HG03066 (cell line): ENCODE results near the gene FDXR.

ENCODE experiments used
- ATAC-seq: cut with Tn5 transposase; IDR thresholded peaks from one replicate; pipeline ENCODE4 v1.9.1; 2021; ENCODE audit warnings: low read depth; ENCODE audit not compliant: unreplicated experiment

FDXR gene

DNA sequence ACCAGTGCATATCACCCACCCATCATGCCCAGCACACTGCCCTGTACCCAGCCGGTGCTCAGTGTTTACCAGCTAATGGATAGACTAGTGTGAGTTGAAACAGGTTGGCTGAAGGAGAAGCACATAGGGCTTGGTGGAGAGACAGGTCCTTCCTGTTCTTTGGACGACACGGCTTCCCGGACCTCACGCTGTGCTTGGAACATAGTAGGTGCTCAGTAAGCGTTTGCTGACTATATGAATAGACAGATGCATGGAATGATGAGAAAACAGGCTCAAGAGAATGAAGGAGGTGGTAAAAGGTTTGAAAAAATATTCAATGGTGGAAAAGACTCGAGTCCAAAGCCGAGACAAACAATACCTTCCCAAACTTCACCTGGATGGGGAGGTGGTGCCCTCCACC lies 27.4 kb upstream of the FDXR start:
- no peak for ATAC-seq

DNA sequence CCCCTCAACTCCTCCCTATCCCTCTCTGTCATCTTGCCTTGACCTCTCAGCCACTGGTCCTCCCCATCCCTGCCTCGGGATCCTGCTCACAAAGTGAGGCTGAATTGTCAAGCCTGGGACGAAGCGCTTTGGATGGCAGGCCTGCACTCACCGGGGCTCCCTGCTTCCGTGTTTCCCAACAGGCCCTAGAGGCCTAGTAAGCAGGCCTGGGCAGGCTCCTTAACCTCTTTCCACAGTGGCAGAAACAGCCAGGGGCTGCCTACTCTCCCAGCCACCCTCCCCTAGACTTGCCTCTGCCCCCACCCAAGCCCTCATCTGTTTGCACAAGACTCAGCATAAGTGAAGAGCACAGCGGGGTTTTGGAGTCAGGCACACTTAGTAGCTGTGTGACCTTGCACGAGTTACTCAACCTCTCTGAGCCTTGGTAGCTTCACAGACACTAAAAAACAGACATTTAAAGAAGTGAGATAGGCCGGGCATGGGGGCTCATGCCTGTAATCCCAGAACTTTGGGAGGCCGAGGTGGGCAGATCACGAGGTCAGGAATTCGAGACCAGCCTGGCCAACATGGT lies 25.7 kb upstream of the FDXR start:
- no peak for ATAC-seq

DNA sequence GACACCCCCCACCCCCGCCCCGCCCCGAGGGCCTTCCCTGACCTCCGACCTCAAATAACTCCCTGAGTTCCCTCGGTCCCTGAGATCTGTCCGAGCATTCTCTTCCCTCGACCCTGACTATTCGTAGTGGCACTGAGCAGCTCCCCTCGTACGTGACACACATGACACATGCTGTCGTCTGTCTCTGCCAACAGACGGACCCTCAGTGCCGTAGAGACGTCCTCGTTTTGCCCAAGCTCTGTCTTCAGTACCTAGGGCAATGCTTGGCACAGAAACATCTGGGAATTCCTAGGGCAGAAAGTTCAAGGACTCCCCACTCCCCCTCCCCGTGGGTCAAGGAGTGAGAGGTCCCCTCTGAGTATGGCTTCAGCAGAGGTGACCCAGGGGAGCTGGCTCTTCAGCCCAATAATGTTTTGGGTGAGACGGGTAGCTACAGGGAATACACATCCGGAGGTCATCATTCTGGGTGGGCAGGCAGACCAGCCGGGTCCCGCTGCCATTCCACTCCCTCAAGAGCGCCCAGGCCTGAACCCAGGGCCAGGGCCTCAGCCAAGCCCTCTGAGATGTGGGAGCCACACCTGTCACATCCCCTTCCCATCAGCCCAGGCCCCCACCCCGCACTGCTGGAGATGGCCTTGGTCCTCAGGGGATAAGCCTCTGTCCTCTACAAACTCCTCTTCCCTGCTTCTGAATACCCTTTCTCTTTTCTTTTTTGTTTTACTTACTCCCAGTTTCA lies 21.3 kb upstream of the FDXR start:
- no peak for ATAC-seq

DNA sequence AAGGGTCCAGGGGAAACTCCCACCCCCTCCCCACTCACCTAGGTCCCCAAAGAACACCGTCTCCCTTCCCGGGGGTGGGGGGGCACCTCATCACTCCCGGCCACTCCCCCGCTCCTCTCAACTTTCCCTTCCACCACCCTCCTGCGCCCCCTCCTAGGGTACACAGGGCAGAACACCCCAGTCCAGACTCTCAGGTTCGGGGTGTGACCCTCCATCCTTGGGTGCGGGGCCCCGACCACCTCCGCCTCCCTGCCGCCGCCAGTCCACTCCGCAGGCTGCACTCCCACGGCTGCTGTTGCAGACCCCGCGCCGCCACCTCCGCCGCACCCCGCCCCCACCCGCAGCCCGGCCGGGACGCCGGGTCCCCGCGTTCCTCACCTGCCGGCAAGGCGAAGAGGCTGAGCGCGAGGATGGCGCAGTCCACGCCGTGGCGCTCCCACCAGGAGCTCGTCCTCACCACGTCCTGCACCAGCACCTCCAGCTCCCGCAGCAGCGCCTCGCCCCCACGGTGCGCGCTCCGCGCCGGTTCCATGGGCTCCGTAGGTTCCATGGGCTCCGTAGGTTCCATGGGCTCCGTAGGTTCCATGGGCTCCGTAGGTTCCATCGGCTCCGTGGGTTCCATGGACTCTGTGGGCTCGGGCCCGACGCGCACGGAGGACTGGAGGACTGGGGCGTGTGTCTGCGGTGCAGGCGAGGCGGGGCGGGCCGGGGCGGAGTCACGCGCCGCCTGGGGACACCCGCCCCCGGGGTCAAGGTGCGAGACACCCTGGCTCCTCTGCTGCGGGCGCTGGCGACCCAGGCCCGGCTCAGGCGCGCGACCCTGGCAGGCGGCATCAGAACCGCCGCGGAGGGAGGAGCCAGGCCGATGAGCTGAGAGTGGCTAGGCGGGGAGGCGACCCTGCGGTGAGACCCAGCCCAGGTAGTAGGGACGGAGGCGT lies 20.4 kb upstream of the FDXR start, which contains the start of gene FADS6:
FADS6 (minus strand) TSS at position 660 of the 938 bp plus-strand sequence; CDS start at position 622, 38 bp downstream.
- ATAC-seq = no peak

DNA sequence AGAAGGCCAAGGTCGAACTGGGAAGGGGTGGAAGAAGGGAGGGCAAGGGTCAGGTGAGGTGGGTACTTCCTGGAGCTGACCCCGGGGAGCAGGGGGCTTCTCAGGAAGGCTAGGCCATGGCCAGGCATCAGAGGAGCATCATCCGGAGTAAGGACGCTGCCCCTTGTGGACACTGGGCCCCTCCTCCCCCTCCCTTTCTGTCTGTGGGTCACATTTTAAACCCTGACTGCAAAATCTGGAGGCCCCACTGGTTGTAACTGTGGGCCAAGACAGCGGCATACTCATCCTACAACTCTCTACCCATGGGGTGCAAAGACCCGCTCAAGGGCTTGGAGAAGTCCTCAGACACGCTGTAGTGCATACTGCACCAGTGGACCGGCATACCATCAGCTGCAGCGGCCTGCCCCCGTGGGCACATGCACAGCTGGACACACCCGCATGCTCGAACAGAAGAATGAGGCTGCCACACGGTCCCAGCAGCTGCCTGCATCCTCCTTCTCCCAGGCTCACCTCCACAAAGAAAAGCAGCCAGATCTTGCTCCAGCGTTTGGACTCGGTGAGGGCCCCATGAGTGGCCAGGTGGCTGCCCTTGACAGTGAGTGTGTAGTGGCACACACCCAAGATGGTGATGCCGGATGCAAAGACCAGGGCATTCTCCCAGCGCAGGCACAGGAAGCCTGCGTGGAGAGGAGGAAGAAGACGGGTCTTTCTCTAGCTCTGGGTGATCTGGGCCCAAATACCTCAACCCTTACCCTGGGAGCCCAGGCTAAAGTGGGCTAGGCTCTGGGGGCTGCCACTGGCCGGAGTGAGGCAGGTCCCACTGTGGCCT lies 19.4 kb upstream of the FDXR start:
- ATAC-seq = no peak

DNA sequence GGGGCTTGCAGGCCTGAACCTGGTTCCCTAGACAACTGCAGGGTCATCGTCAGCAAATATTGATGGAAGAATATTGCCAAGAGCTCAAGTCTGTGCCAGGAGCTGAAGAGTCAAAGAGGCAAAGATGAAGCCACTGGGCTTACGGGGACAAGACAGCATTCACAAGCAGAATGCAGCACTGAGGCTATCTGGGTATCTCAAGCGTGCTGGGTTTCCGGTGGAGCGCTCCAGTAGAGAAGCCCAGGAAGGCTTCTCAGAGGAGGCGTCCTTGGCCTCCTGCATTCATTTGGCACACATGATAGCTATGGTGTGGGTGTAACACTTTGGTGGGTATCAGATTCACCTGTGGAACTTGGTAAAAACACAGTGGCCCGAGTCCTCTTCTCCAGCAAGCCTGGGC lies 17.8 kb upstream of the FDXR start:
- ATAC-seq = no peak

DNA sequence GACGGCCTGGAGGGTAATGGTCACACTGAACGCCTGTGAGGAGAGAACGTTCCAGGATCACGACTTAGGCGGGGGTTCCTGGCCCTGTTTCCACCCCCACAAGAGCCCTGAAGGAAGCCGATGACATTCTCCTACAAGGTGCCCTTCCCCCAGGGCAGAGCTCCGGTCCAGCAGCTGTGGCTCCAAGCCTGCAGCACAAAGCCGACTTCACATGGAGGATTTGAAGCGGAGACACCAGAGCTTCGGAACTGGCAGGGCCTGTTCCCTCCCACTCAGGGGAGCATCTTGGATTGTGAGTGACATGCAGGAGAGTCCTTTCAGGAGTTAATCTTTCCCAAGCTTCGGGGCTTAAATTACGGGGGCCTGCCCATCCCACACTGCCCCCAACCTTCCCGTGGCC lies 15.7 kb upstream of the FDXR start:
- ATAC-seq = no peak

DNA sequence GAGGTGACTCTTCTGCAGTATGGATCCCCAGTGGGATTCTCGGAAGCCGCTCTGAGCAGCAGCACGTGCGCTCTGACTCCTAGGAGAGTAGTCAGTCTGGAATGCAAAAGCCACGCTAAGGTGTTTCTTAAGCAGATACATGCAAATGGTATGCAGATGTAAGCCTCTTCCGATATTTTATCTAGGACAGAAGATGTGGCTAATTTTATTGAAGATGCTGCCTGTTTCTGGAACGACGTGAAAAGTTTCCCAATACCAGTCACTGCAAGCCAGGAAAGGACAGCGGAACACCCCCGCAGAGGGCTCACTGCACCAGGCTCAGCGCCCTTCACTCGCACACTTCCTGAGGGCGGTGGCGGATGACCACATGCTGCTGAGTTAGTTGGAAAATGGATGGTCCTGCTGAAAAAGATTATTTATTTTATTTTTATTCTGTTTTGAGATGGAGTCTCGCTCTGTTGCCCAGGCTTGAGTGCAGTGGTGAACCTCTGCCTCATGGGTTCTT lies 10.5 kb upstream of the FDXR start:
- no peak for ATAC-seq

DNA sequence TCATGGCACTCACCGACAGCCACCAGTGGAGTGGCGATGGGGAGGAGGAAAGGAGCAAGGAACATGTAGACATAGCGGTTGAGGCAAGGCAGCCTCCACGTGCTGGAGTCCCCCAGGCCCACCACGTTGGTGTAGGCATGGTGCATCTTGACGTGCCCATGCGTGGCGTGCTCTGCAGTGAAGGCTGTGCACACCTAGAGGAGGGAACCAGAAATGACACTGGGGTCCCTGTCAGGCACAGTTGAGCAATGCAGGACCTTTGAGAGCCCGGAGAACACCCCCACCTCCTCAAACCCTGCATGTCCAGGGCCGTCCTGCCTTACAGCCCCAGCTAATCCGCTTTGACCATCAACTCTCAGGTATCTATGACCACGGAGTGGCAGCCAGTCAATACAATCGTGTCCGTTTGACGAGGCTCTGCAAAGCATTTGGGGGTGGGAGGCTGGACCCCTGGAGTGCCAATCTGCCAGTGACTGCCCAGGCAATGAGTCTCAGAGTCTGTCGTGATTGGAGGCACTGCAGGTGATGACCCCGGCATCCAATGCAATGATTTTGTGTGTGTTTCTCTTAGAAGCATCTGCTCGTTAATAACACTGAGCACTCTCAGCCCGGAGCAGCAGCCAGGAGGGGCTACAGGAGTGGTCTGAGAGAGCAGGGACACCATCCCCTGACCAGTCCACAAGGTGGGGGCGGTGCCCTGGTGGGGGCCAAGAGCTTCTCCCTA lies 9.9 kb upstream of the FDXR start:
- no peak for ATAC-seq

DNA sequence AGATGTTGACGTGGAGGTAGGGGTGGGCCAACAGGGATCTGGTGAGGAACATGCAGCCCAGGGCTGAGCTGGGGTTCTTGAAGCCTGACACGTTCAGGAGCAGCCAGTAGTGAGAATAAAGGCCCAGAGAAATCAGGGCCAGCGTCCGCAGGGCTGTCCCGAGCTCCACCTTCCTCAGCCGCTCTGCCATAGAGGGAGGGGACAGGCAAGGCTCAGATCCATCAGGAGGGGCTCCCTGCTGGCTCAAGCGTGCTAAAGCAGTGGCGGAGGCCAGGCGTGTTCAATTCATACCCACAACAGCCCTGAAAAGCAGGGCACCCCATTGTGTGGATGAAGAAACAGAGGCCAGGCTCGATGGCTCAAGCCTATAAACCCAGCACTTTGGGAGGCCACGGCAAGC lies 8.3 kb upstream of the FDXR start:
- ATAC-seq = no peak

DNA sequence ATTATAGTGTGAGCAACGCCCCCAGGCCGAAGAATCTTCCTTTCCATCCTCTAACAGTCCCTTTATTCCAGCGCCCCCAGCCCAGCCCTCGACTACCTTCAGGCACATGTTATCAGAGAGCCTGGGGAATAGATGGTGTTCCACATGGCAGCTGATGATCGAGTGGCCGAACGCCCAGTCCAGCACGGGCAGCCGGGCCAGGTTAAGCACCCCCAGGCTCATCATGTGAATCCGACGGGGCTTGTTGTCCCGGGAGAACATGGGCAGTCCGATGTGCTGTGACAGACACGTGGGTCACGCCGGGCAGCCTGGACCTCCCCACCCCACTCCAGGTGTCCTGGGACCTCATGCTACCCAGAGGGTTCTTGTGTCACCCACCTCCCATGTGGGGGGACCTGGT lies 6.5 kb upstream of the FDXR start:
- no peak for ATAC-seq

DNA sequence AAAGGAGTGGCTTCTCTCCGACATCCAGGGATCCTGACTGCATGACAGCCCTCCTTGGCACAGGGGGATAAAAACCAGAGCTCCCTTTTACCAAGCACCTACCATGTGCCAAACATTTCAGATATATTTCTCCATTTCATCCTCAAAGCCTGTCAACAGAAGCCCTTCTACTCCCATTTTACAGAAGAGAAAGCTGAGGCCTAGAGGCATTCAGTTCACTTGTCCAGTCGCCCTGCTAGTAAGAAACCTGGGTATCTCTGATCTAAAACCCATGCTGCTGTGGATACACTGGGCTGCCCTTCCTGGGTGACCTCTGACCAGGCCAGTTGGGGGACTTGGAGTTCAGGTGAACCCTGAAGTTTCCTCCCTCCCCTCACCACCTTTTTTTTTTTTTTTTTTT lies 5.9 kb upstream of the FDXR start:
- ATAC-seq = no peak

DNA sequence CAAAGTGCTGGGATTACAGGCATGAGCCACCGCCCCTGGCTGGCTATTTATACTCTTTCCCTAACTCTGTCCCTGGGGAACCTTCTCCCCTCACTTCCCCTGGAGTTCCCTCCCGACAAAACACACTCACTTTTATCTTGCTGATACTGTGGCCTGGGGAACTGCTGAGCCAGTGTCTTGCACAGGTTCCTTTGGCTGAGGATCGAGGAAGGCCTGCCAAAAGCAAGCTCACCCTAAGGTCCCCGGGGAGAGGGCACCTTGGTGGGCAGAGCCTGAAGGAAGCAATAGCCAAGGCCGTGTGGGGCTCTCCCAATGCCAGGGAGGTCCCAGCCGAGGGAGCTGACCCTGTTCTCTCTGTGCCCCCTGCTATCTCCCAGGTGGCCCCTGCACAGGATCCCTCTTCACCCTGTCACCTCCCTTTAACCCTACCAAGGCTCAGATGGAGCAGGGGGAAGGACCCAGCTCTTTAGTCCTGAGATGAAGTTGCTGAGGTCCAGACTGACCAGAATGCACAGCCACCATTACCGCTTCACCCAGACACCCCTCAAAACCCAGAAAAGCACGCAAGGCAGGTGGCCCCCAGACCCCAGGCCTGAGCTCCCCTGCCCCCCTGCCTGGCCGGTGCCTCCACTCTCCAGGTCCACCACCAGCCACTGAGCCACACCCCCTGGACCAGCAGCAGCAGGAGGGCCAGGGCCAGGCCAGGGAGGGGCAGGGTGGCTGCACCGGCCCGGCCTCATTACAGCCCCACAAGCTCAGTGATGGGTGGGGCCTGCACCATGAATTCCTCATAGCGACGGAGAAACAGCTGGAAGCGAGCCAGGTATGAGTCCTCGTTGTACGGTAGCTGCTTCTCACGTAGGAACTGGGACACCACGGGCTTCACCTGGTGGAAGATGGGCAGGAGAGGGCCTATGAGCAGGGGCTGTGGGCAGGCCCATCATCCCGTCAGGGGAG lies 5.1 kb upstream of the FDXR start:
- no peak for ATAC-seq

DNA sequence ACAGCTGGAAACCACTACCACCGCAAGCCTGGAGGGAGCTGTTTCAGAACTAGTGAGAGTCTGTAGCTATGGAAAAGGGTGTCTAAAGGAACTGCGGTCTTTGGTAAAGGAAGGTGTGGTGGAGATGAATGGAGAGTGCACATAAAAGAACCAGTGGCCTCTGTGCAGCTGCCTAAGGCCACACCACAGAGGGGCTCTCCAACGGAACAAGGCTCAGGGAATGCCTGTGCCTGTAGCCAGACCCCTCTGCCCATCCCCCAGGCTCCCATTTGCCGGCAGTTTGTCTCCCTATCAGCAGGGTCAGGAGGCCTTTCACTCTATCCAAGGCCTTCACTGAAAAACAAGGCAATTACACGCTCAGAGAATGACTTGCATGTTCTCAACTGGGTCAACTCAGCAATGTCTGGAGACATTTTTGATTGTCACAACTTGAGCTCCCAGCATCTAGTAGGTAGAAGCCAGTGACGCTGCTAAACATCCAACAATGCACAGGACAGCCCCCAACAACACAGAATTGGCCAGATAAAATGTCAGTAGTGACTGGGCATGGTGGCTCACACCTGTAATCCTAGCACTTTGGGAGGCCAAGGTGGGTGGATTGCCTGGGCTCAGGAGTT lies 3.3 kb upstream of the FDXR start:
- no peak for ATAC-seq

DNA sequence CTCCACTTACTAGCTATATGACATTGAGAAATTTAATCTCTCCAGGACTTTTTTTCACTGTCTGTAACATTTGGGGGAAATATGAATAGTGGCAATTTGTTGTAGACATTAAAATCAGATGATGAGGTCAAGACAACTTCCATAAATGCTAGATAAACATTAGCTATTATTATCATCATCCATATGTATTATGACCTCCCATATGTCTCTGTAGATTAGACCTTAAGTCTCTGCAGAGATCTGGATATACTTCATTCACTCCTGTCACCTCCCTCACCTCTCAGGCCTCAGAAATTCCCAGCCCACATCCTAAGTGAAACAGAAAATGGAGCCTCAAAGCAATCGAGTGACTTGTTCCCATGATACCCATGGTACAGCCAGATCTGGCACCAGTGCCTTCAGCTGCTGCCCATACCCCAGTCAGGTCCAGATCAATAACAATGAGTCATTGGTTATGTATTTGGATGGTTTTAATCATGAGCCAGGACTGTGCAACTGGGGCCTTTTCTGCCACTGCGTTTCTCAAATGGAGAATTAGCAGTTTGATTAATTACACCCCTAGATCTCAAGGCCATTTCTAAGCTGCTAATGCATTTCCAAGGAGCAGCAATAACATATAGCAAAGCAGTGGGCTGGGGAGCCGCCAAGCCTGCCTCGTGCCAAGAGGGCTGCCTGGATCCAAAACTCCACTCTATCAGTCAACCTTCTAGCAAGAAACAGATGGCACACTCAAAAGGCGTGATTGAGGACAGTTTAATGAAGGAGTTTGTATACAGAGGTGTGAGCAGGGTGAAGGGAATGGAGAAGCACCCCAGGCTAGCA lies 2.6 kb upstream of the FDXR start:
- ATAC-seq = no peak

DNA sequence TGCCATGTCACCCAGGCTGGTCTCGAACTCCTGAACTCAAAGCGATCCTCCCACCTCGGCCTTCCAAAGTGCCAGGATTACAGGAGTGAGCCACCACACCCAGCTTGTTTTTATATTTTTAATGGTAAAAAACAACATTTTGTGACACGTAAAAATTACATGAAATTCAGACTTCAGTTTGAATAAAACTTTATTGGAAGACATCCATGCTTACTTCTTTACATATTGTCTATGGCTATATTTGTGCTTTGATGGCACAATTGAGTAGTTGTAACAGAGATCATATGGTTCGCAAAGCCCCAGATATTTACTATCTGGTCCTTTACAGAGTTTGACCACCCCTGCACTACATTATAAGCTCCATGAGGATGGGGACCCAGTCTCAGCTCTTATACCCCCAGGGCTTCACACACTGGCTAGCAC lies 1.8 kb upstream of the FDXR start:
- ATAC-seq = no peak

DNA sequence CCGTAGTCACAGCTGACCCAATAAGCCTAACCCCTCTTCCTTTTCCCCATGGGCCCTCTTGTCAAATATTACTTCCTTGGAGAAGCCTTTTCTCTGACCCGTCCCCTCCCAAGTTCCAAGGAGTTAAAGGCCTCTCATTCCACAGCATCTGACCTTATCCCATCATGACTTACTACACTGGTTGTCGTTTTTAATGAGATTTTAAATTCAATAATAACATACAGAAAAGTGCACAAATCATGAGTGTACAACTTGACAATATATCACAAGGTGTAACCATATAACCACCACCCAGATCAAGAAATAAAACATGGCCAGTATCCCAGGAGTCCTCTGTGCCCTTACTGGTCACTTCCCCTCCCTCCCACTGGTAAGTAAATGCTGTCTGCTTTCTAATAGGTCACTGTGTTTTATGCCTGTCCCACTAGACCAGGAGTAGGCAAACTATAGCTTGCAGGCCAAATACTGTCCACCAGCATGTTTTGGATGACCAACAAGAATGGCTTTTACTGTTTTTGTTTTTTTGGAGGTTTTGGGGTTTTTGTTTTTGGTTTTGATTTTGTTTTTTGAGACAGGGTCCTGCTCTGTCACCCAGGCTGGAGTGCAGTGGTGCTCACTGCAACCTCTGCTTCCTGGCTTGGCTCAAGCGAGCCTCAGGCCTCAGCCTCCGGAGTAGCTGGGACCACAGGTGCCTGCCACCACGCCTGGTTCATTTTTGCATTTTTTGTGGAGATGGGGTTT lies 1.2 kb upstream of the FDXR start:
- ATAC-seq = no peak
